ENCODE data around the gene TJP3.

DNA sequence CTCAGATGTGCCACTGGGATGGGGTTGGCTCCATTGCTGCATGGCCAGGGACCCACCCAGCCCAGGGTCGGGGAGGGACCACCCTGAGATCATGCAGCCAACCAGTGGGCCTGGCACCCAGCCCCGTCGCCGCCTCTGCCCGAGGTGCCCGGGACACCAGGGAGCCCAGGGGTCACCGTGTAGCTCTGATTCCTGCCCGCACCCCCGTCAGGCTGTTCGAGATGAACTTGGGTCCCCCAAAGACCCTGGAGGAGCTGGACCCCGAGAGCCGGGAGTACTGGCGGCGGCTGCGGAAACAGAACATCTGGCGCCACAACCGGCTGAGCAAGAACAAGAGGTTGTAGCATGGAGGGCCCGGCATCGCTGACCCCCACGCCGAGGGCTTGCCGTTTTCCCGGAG is 58.9 kb downstream of the TJP3 start:
- TF ChIP-seq, protein P1, sequence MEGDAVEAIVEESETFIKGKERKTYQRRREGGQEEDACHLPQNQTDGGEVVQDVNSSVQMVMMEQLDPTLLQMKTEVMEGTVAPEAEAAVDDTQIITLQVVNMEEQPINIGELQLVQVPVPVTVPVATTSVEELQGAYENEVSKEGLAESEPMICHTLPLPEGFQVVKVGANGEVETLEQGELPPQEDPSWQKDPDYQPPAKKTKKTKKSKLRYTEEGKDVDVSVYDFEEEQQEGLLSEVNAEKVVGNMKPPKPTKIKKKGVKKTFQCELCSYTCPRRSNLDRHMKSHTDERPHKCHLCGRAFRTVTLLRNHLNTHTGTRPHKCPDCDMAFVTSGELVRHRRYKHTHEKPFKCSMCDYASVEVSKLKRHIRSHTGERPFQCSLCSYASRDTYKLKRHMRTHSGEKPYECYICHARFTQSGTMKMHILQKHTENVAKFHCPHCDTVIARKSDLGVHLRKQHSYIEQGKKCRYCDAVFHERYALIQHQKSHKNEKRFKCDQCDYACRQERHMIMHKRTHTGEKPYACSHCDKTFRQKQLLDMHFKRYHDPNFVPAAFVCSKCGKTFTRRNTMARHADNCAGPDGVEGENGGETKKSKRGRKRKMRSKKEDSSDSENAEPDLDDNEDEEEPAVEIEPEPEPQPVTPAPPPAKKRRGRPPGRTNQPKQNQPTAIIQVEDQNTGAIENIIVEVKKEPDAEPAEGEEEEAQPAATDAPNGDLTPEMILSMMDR (IDR thresholded peaks at IDR 0.05; ENCODE audit: low read depth, low read length, poor library complexity, severe bottlenecking): no peak
- no peak for TF ChIP-seq EZH2phosphoT487 (IDR thresholded peaks at IDR 0.05; ENCODE audit: borderline replicate concordance, low read length)

Measured in DOHH2 (cell line).